HCT116 (cell line): ENCODE data around the gene DCP1B.

Experiments used
- CBX3 ChIP-seq: IDR thresholded peaks from 2 replicates; pipeline ENCODE4 v1.6.1; 2012; ENCODE audit warnings: low read depth
- CEBPB ChIP-seq: IDR thresholded peaks from 2 replicates; pipeline ENCODE4 v1.6.1; 2012; ENCODE audit warnings: low read depth
- EGR1 ChIP-seq: IDR thresholded peaks from 2 replicates; pipeline ENCODE4 v1.6.1; 2012; ENCODE audit warnings: low read depth
- EZH2phosphoT487 ChIP-seq: fragments of 200-600 bp; IDR thresholded peaks from 2 replicates; pipeline ENCODE4 v1.6.1; 2018; ENCODE audit warnings: antibody characterized with exemption, borderline replicate concordance
- JUND ChIP-seq: IDR thresholded peaks from 2 replicates; pipeline ENCODE4 v1.6.1; 2012
- POLR2A ChIP-seq: IDR thresholded peaks from 2 replicates; pipeline ENCODE4 v1.7.0; 2011; ENCODE audit warnings: borderline replicate concordance; ENCODE audit not compliant: insufficient read depth, insufficient read length; ENCODE audit errors: extremely low read depth
- TCF7L2 ChIP-seq: IDR thresholded peaks from 2 replicates; pipeline ENCODE4 v1.7.0; 2011; ENCODE audit warnings: borderline replicate concordance, inconsistent platforms; ENCODE audit not compliant: insufficient read depth, insufficient read length; ENCODE audit errors: extremely low read depth
- YY1 ChIP-seq: IDR thresholded peaks from 2 replicates; pipeline ENCODE4 v1.6.1; 2011; ENCODE audit warnings: low read length, low read depth, moderate library complexity, mild to moderate bottlenecking; ENCODE audit not compliant: insufficient replicate concordance; ENCODE audit errors: extremely low read depth
- ZNF274 ChIP-seq: fragments of 200-500 bp; sonication (Bioruptor generic); IDR thresholded peaks from 2 replicates; pipeline ENCODE4 v1.6.1; 2014; ENCODE audit warnings: mild to moderate bottlenecking, low read depth, low read length, inconsistent platforms
- TF ChIP-seq, protein P1 (sequence below), 3 experiments: fragments of 200-600 bp in 1 of 3; sonication (generic) in 1 of 3; IDR thresholded peaks in 2 of 3; conservative IDR thresholded peaks in 1 of 3; 2 replicates each; pipeline ENCODE4 v1.5.1; 2012 to 2017; ENCODE audit warnings: low read depth in 2 of 3, low read length in 2 of 3, antibody characterized with exemption in 1 of 3, borderline replicate concordance in 1 of 3, control low read depth in 1 of 3, mild to moderate bottlenecking in 1 of 3, mixed read lengths in 1 of 3, mixed run types in 1 of 3, moderate library complexity in 1 of 3; ENCODE audit not compliant: insufficient read depth in 1 of 3
- TF ChIP-seq, protein P2 (sequence below): IDR thresholded peaks from 2 replicates; pipeline ENCODE4 v1.6.1; 2012
- TF ChIP-seq, protein P3 (sequence below): IDR thresholded peaks from 2 replicates; pipeline ENCODE4 v1.6.1; 2012
- TF ChIP-seq, protein P4 (sequence below): IDR thresholded peaks from 2 replicates; pipeline ENCODE4 v1.6.1; 2011; ENCODE audit warnings: mild to moderate bottlenecking, low read length, moderate library complexity; ENCODE audit not compliant: insufficient replicate concordance; ENCODE audit errors: extremely low read depth

DNA sequence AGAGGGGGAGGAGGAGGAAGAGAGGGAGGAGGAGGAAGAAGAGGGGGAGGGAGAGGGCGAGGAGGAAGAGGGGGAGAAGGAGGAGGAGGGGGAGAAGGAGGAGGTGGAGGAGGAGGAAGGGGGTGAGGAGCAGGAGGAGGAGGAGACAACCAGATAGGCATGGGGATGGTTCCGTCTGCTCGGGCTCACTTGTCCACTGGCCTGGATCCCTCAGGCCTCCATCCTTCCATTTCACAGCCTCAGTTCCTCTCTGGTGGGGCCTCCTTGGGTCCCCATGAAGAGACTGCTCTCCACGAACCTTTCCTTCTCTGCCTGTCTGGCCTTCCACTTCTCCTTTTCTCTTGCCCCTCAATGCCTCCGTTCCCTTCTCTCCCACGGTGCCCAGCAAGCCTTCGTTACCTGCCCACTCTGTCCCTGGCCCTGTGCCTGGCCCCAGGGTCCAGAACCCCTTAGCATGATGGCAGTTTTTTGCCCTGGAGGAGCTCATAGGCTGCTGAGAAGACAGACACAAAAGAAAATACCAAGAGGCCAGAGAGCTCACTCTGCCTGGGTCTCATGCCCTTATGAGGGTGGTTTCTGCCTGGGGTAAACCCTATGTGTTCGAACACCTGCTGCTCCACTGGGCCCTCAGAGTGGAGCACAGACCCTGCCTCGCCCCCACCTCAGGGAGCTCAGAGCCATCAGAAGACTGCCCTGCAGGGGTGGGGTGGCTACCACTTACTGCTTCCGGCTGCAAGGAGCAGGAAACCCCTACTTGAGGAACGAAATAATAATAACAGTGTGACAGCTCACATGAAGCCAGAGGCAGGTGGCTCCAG is 74.1 kb downstream of the DCP1B start:
- TF ChIP-seq, protein P1, sequence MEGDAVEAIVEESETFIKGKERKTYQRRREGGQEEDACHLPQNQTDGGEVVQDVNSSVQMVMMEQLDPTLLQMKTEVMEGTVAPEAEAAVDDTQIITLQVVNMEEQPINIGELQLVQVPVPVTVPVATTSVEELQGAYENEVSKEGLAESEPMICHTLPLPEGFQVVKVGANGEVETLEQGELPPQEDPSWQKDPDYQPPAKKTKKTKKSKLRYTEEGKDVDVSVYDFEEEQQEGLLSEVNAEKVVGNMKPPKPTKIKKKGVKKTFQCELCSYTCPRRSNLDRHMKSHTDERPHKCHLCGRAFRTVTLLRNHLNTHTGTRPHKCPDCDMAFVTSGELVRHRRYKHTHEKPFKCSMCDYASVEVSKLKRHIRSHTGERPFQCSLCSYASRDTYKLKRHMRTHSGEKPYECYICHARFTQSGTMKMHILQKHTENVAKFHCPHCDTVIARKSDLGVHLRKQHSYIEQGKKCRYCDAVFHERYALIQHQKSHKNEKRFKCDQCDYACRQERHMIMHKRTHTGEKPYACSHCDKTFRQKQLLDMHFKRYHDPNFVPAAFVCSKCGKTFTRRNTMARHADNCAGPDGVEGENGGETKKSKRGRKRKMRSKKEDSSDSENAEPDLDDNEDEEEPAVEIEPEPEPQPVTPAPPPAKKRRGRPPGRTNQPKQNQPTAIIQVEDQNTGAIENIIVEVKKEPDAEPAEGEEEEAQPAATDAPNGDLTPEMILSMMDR (IDR thresholded peaks at IDR 0.05 in 2 of 3, conservative IDR thresholded peaks at IDR 0.05 in 1 of 3; ENCODE audit: borderline replicate concordance in 1 of 3, insufficient read depth in 1 of 3, low read depth in 2 of 3, low read length in 2 of 3), result no peak
- TF ChIP-seq POLR2A, result no peak
- TF ChIP-seq TCF7L2, result no peak
- TF ChIP-seq, protein P2, sequence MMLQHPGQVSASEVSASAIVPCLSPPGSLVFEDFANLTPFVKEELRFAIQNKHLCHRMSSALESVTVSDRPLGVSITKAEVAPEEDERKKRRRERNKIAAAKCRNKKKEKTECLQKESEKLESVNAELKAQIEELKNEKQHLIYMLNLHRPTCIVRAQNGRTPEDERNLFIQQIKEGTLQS, result no peak
- TF ChIP-seq ZNF274, result no peak
- no peak for TF ChIP-seq EZH2phosphoT487
- TF ChIP-seq JUND, result no peak
- TF ChIP-seq CEBPB, result no peak
- no peak for TF ChIP-seq EGR1
- TF ChIP-seq YY1, result no peak
- no peak for TF ChIP-seq CBX3
- TF ChIP-seq, protein P3, sequence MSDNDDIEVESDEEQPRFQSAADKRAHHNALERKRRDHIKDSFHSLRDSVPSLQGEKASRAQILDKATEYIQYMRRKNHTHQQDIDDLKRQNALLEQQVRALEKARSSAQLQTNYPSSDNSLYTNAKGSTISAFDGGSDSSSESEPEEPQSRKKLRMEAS, result no peak
- TF ChIP-seq, protein P4, sequence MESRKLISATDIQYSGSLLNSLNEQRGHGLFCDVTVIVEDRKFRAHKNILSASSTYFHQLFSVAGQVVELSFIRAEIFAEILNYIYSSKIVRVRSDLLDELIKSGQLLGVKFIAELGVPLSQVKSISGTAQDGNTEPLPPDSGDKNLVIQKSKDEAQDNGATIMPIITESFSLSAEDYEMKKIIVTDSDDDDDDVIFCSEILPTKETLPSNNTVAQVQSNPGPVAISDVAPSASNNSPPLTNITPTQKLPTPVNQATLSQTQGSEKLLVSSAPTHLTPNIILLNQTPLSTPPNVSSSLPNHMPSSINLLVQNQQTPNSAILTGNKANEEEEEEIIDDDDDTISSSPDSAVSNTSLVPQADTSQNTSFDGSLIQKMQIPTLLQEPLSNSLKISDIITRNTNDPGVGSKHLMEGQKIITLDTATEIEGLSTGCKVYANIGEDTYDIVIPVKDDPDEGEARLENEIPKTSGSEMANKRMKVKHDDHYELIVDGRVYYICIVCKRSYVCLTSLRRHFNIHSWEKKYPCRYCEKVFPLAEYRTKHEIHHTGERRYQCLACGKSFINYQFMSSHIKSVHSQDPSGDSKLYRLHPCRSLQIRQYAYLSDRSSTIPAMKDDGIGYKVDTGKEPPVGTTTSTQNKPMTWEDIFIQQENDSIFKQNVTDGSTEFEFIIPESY, result no peak
